Measurements from ENCODE around the gene FGF3.

Gene FGF3

GRCh38 chr11:69818603-69819441 lies at the start of gene FGF3:
FGF3 (minus strand) TSS chr11:69819416; CDS start chr11:69818933, 483 bp downstream.
- DNase-seq (ENCODE audit: low read depth, low spot score), result no peak

- DNase-seq (ENCODE audit: low read depth, low spot score), result no peak
Observed at GRCh38 chr11:69868871-69869270, 49.7 kb upstream of the FGF3 start.

- DNase-seq (ENCODE audit: low read depth, low spot score), result no peak
Observed at GRCh38 chr11:69868006-69868810, 49.0 kb upstream of the FGF3 start.

GRCh38 chr11:69867076-69868005 lies 48.1 kb upstream of the FGF3 start:
- DNase-seq (ENCODE audit: low read depth, low spot score), result no peak

- DNase-seq (ENCODE audit: low read depth, low spot score), result no peak
Observed at GRCh38 chr11:69866648-69867047, 47.4 kb upstream of the FGF3 start.

GRCh38 chr11:69865707-69866106 lies 46.5 kb upstream of the FGF3 start:
- no peak for DNase-seq (ENCODE audit: low read depth, low spot score)

- no peak for DNase-seq (ENCODE audit: low read depth, low spot score)
Observed at GRCh38 chr11:69864686-69865661, 45.8 kb upstream of the FGF3 start.

- DNase-seq (ENCODE audit: low read depth, low spot score), result no peak
Observed at GRCh38 chr11:69863544-69864200, 44.5 kb upstream of the FGF3 start.

GRCh38 chr11:69862797-69863543 lies 43.8 kb upstream of the FGF3 start:
- DNase-seq (ENCODE audit: low read depth, low spot score), result no peak

- DNase-seq (ENCODE audit: low read depth, low spot score), result no peak
Observed at GRCh38 chr11:69862331-69862771, 43.1 kb upstream of the FGF3 start.

GRCh38 chr11:69861901-69862300 lies 42.7 kb upstream of the FGF3 start:
- DNase-seq (ENCODE audit: low read depth, low spot score), result no peak

- DNase-seq (ENCODE audit: low read depth, low spot score), result no peak
Observed at GRCh38 chr11:69860796-69861445, 41.7 kb upstream of the FGF3 start.

- no peak for DNase-seq (ENCODE audit: low read depth, low spot score)
Observed at GRCh38 chr11:69860244-69860643, 41.0 kb upstream of the FGF3 start.

- DNase-seq (ENCODE audit: low read depth, low spot score), result no peak
Observed at GRCh38 chr11:69859275-69859934, 40.2 kb upstream of the FGF3 start.

GRCh38 chr11:69855421-69855820 lies 36.2 kb upstream of the FGF3 start:
- no peak for DNase-seq (ENCODE audit: low read depth, low spot score)

- DNase-seq (ENCODE audit: low read depth, low spot score), result no peak
Observed at GRCh38 chr11:69854713-69855112, 35.5 kb upstream of the FGF3 start.

GRCh38 chr11:69852056-69852455 lies 32.8 kb upstream of the FGF3 start:
- DNase-seq (ENCODE audit: low read depth, low spot score), result no peak

- DNase-seq (ENCODE audit: low read depth, low spot score), result no peak
Observed at GRCh38 chr11:69848201-69848600, 29.0 kb upstream of the FGF3 start.
